Pancreas (tissue), 10 donors: Measurements from ENCODE around the gene IFT57. TPM values are rescaled to one million over a fixed set of nuclear protein-coding genes. Genes with fewer than 3 reads are reported as not detected.
A peak's percentile ranks its signal among the peaks of the same experiment; 100 is the strongest.

Experiments used
- ATAC-seq, 4 donors: fragments of 200-7000 bp; cut with Tn5 transposase; one replicate each; pipeline versions ENCODE4 v1.8.0 to v1.9.1; 2020; ENCODE audit warnings: mild to moderate bottlenecking in 4 of 4, moderate library complexity in 4 of 4
- DNase-seq, 6 donors: peaks; one replicate each; pipeline ENCODE4 v3.0.0-alpha.2; 2020
- FAIRE-seq: peaks from 2 replicates; lab custom pipeline; 2012; peaks lifted over from hg19 to GRCh38; lab: Jason Lieb, UNC
- H3K27ac ChIP-seq, 4 donors: fragments of 200-600 bp; sonication (generic); 1 replicate in 3 of 4; 2 replicates in 1 of 4; pipeline versions ENCODE4 v1.5.0 to v1.8.0; 2020
- H3K27me3 ChIP-seq, 4 donors: fragments of 200-600 bp; one replicate each; pipeline ENCODE4 v1.8.0; 2021
- H3K36me3 ChIP-seq, 3 donors: fragments of 200-600 bp; sonication (generic) in 1 of 3; one replicate each; pipeline versions ENCODE4 v1.5.0 to v1.8.0; 2020 to 2021
- H3K4me1 ChIP-seq, 3 donors: fragments of 200-600 bp; one replicate each; pipeline ENCODE4 v1.8.0; 2021
- H3K4me3 ChIP-seq, 4 donors: fragments of 200-600 bp; sonication (generic) in 2 of 4; one replicate each; pipeline versions ENCODE4 v1.5.0 to v1.8.0; 2020 to 2021
- H3K9me3 ChIP-seq, 4 donors: fragments of 200-600 bp; one replicate each; pipeline ENCODE4 v1.8.0; 2021
- WGBS, 2 donors: extraction: QIAGEN DNeasy Blood & Tissue Kit; methylation state at CpG; one replicate each; pipeline ENCODE4 v1.1.7; 2013; 5-methylcytosine and 5-hydroxymethylcytosine counted together
- intact Hi-C, 3 donors: fragments of 100-400 bp; cut with DNase I; formaldehyde crosslinking; loops; one replicate each; pipeline versions ENCODE4 v1.11.1 to v1.14.2; 2022
- polyA plus RNA-seq, 2 donors: library from polyadenylated mRNA; stranded (reverse); fragments of 200-250 nt; gene quantifications; one replicate each; pipeline ENCODE4 v1.2.3, GENCODE V29; 2013
- total RNA-seq, 6 donors: library from RNA; stranded (reverse); fragmentation: NEBNext Ultra II Directional in 4 of 6; extraction: Animal tissue kit (Norgen Biotek cat#: 25700) in 4 of 6; gene quantifications; one replicate each; pipeline versions ENCODE4 v1.2.1 to v1.2.4, GENCODE V29; 2021 to 2023
- TF ChIP-seq, protein P1 (sequence below), 4 donors: fragments of 200-600 bp; sonication (generic) in 3 of 4; IDR thresholded peaks; one replicate each; pipeline versions ENCODE4 v1.5.0 to v1.8.0; 2021; ENCODE audit warnings: antibody characterized with exemption in 4 of 4
- donor health status: healthy with polysubstance abuse.
- donor health status: DM: no; HTN: no; CAD: no; lungs with moderate emphysema.
- donor health status: DM: no; HTN: no; CAD: no.
- donor health status: control.
- donor health status: control.
- donor health status: Bipolar disorder and iron deficiency.
- donor health status: DM: yes; HTN: yes; CAD: no.
- donor health status: DM: no; HTN: no; CAD: no.
- donor health status: DM: no; HTN: no; CAD: no.
- donor health status: DM: yes; HTN: yes; CAD: no.

Gene IFT57
- total and polyA plus RNA-seq, 8 donors, result 10.4 to 40.2 (median 30.3) TPM

DNA sequence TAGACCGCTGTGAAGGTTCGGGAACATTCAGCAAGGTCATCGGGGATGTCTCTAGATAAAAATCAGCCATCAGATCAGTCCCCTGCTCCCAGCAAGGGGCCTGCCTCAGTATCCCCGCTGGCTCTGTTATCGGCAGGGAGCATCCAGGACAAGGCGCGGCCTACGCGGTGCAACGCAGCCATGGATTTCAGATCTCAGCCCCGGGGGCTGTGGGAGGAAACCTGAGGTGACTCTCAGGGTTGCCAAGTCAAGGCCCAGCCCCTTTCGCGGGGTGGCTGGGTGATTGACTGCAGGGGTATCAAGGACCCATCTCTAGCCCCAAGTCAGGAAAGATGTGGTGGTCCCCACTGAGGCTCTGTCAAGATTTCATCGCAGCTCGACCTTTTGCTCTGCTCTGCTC lies 108.2 kb downstream of the IFT57 start:
- WGBS, 2 donors, result 89 to 94% methylated on average over 15 of the region's 15 CpGs
- Histone ChIP-seq H3K36me3 (no peaks in the 10 kb centered on the region), H3K4me1 (no peaks in the 10 kb centered on the region), H3K9me3 (no peaks in the 10 kb centered on the region), H3K27me3 (no peaks in the 10 kb centered on the region), H3K4me3 (no peak overlapping the region), H3K27ac (no peak overlapping the region)
- intact Hi-C loops, result no loop called here
- no peak for ATAC-seq
- FAIRE-seq, result no peak
- TF ChIP-seq, protein P1, sequence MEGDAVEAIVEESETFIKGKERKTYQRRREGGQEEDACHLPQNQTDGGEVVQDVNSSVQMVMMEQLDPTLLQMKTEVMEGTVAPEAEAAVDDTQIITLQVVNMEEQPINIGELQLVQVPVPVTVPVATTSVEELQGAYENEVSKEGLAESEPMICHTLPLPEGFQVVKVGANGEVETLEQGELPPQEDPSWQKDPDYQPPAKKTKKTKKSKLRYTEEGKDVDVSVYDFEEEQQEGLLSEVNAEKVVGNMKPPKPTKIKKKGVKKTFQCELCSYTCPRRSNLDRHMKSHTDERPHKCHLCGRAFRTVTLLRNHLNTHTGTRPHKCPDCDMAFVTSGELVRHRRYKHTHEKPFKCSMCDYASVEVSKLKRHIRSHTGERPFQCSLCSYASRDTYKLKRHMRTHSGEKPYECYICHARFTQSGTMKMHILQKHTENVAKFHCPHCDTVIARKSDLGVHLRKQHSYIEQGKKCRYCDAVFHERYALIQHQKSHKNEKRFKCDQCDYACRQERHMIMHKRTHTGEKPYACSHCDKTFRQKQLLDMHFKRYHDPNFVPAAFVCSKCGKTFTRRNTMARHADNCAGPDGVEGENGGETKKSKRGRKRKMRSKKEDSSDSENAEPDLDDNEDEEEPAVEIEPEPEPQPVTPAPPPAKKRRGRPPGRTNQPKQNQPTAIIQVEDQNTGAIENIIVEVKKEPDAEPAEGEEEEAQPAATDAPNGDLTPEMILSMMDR (IDR thresholded peaks at IDR 0.05), result no peak
- peak in 1 of 6 donors; percentile 38 for DNase-seq

DNA sequence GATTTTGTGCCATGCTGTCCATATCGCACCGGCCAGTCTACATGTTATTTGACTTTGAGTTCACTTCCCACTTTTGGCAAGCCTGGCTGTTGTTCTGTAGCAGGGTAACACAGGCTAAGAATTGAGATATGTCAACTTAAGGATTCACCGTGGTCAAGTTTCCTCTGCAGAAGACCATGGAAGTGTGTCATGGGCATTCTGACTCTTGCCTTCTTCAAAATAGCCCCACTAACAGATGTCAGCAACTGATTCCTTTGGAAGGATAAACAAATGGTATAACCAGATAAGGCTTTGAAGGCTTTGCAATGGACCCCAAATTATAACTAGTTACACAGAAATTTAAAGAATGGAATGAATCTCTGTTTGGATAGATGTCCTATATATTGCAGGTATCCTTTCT lies 111.3 kb downstream of the IFT57 start:
- no peaks in the 10 kb centered on the region for H3K27me3 ChIP-seq
- no peak overlapping the region for H3K27ac ChIP-seq
- H3K9me3 ChIP-seq, result no peaks in the 10 kb centered on the region
- FAIRE-seq, result no peak
- H3K4me3 ChIP-seq, result no peak overlapping the region
- H3K36me3 ChIP-seq, result no peaks in the 10 kb centered on the region
- WGBS, 2 donors, result 93 to 95% methylated on average over 3 of the region's 3 CpGs
- no peak for DNase-seq
- TF ChIP-seq, protein P1 (IDR thresholded peaks at IDR 0.05), result no peak
- intact Hi-C loops, result no loop called here
- no peaks in the 10 kb centered on the region for H3K4me1 ChIP-seq
- no peak for ATAC-seq

Other genes starting within 250 kb of the IFT57 start
- gene CD47, start 131.4 kb downstream of the IFT57 start, total RNA-seq, result 100 to 1,000 TPM in 1 of 6 donors, 10 to 100 TPM in 5; 14.8 to 107 (median 24.5) TPM
- gene CD47, start 131.4 kb downstream of the IFT57 start, polyA plus RNA-seq, result 10 to 100 TPM; 26.6 to 30.1 TPM
- gene HHLA2, start 74.1 kb upstream of the IFT57 start, total RNA-seq, result 1 to 10 TPM in 4 of 6 donors, under 1 TPM in 2; 0.28 to 2.8 (median 1.1) TPM
- under 1 TPM; 0.23 to 0.54 TPM for gene HHLA2, start 74.1 kb upstream of the IFT57 start, polyA plus RNA-seq